ENCODE measurements around the gene KRT9. TPM values are rescaled to one million over a fixed set of nuclear protein-coding genes. Genes with fewer than 3 reads are reported as not detected.
"Not testable (repeated sequence)": the region's sequence is repeated elsewhere in the genome, so short reads cannot be mapped to it uniquely, and the experiment has no call there.

The KRT9 gene
- total and polyA plus RNA-seq, 2 of the 13 experiments (the other 11 are each of a cell fraction or from before 2014, with no cell fraction given): not detected

DNA sequence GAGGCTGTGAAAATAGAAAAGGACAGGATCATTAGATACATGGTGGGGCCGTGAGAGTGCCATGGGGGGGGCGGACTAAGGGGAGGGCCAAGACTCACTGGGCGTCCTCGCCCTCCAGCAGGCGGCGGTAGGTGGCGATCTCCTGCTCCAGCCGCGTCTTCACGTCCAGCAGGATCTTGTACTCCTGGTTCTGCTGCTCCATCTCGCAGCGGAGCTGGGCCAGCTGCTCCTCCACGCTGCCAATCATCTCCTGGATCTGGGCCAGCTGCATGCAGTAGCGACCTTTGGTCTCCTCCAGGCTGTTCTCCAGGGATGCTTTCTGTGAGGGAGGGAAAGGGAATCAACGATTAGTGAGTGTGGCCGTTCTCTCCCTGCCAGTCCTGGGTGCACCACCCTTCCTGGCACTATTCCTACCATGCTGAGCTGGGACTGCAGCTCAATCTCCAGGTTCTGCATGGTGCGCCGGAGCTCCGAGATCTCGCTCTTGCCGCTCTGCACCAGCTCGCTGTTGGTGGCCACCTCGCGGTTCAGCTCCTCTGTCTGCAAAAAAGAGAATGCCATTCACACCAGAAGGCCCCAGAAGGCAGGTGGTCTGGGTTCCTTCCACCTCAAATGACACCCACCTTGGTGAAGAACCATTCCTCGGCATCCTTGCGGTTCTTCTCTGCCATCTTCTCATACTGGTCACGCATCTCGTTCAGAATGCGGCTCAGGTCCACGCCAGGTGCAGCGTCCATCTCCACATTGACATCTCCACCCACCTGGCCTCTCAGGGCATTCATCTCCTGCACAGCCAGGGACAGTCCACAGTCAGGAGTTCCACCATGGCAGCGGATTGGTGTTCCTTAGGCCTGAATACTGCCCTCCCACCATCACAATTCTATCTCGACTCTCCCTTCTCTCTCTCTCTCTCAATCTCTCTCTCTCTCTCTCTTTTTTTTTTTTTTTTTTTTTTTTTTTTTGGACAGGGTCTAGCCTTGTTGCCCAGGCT, 11.6 kb upstream of the KRT9 start (continued):
- TF ChIP-seq, protein P1, sequence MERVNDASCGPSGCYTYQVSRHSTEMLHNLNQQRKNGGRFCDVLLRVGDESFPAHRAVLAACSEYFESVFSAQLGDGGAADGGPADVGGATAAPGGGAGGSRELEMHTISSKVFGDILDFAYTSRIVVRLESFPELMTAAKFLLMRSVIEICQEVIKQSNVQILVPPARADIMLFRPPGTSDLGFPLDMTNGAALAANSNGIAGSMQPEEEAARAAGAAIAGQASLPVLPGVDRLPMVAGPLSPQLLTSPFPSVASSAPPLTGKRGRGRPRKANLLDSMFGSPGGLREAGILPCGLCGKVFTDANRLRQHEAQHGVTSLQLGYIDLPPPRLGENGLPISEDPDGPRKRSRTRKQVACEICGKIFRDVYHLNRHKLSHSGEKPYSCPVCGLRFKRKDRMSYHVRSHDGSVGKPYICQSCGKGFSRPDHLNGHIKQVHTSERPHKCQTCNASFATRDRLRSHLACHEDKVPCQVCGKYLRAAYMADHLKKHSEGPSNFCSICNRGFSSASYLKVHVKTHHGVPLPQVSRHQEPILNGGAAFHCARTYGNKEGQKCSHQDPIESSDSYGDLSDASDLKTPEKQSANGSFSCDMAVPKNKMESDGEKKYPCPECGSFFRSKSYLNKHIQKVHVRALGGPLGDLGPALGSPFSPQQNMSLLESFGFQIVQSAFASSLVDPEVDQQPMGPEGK (CRISPR knock-in tag; IDR thresholded peaks at IDR 0.05): 0 out of 2 replicates have a peak, but pooled peaks have one; percentile 42
- TF ChIP-seq ZFY (CRISPR knock-in tag; IDR thresholded peaks at IDR 0.05): peak; percentile 16; the same call in 1 of the 2 replicates
- TF ChIP-seq DNMT3B (CRISPR knock-in tag; conservative IDR thresholded peaks at IDR 0.05): no peak
- TF ChIP-seq ZMYM2 (CRISPR knock-in tag; IDR thresholded peaks at IDR 0.05): no peak
- TF ChIP-seq, protein P2, sequence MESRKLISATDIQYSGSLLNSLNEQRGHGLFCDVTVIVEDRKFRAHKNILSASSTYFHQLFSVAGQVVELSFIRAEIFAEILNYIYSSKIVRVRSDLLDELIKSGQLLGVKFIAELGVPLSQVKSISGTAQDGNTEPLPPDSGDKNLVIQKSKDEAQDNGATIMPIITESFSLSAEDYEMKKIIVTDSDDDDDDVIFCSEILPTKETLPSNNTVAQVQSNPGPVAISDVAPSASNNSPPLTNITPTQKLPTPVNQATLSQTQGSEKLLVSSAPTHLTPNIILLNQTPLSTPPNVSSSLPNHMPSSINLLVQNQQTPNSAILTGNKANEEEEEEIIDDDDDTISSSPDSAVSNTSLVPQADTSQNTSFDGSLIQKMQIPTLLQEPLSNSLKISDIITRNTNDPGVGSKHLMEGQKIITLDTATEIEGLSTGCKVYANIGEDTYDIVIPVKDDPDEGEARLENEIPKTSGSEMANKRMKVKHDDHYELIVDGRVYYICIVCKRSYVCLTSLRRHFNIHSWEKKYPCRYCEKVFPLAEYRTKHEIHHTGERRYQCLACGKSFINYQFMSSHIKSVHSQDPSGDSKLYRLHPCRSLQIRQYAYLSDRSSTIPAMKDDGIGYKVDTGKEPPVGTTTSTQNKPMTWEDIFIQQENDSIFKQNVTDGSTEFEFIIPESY (CRISPR knock-in tag; IDR thresholded peaks at IDR 0.05): 0 out of 2 replicates have a peak, but pooled peaks have one; percentile 30
- TF ChIP-seq, protein P3, sequence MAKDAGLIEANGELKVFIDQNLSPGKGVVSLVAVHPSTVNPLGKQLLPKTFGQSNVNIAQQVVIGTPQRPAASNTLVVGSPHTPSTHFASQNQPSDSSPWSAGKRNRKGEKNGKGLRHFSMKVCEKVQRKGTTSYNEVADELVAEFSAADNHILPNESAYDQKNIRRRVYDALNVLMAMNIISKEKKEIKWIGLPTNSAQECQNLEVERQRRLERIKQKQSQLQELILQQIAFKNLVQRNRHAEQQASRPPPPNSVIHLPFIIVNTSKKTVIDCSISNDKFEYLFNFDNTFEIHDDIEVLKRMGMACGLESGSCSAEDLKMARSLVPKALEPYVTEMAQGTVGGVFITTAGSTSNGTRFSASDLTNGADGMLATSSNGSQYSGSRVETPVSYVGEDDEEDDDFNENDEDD (CRISPR knock-in tag; IDR thresholded peaks at IDR 0.05; ENCODE audit: borderline replicate concordance): no peak
- TF ChIP-seq PITX1 (CRISPR knock-in tag; IDR thresholded peaks at IDR 0.05): no peak
- TF ChIP-seq RARA (CRISPR knock-in tag; IDR thresholded peaks at IDR 0.05): no peak
- no peak for TF ChIP-seq ZNF552 (CRISPR knock-in tag; IDR thresholded peaks at IDR 0.05; ENCODE audit: borderline replicate concordance)
- no peak for TF ChIP-seq ZNF703 (CRISPR knock-in tag; IDR thresholded peaks at IDR 0.05; ENCODE audit: borderline replicate concordance)
- TF ChIP-seq ZNF460 (CRISPR knock-in tag; IDR thresholded peaks at IDR 0.05; ENCODE audit: borderline replicate concordance): no peak
- 0 out of 2 replicates have a peak, but pooled peaks have one; percentile 15 for TF ChIP-seq HNF4A (CRISPR knock-in tag; IDR thresholded peaks at IDR 0.05)

DNA sequence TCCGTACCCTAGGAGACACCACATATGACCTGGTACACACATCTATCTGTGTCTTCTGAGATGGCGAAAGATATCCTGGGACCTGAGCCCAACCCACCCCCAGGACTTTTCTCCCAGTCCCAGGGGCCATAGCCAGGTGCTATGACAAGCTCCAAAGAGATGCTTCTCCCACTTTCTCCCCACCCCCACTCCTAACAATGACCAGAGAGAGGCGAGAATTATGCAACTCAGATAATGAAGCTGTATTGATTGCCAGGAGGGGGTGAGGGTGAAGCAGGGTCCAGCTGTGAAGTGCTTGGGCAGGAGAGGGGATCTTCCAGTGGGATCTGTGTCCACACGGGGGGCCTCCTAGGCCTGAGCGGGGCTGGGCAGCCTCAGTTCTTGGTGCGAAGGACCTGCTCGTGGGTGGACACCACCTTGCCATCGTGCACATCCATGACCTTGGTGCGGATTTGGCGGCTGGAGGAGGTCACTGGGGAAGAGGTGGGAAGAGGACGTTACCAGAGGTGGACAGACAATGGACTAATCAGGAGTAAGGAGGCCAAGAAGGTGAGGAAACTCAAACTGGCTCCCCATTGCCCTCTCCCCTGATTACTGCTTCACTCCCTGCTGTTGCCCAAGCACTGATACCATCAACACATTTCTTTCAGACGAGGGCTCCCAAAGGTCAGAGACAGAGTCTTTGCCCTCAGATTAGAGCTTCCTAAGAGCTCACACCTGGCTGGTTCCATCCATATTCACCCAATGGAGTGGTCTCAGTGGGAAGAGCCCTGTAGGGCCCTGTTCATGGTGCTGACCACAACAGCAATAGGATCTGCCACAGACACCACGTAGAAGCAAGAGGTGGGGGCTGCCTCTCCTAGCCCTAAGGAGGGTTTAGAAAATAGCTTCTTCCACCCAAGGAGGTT, 10.5 kb upstream of the KRT9 start:
- DNase-seq (ENCODE audit: low spot score); H3K9ac ChIP-seq (ENCODE audit: insufficient read depth, low read depth, low read length); H3K4me1 ChIP-seq (ENCODE audit: insufficient read depth, low read length); H3K4me3 ChIP-seq (replicated peaks in 1 of 3; ENCODE audit: insufficient read depth in 1 of 3, low read depth in 2 of 3, low read length in 3 of 3); FAIRE-seq; BruUV-seq (replicated peaks); H3K27ac ChIP-seq (ENCODE audit: extremely low read length, insufficient read depth, low read length); CTCF ChIA-PET (ENCODE audit: low intra/inter-chr PET ratio, low total read pairs); in situ Hi-C loops (cut with HindIII; ENCODE audit: extremely low pct_ligation_motif_present, low pct_unique_long_range_greater_than_20kb); intact Hi-C loops (cut with micrococcal nuclease; ENCODE audit: unreplicated experiment); H3K79me2 ChIP-seq (ENCODE audit: insufficient read depth, low read length); POLR2A ChIA-PET; H3K9me3 ChIP-seq (ENCODE audit: low read length); H3K27me3 ChIP-seq (ENCODE audit: control insufficient read depth in 1 of 2, insufficient read depth in 2 of 2, low read length in 2 of 2); H2AFZ ChIP-seq (ENCODE audit: low read length); H3K4me2 ChIP-seq (ENCODE audit: low read depth, low read length); H4K20me1 ChIP-seq (ENCODE audit: insufficient read depth, low read length); H3K36me3 ChIP-seq (replicated peaks in 1 of 2; ENCODE audit: control insufficient read depth in 1 of 2, insufficient read depth in 2 of 2, low read length in 2 of 2); ATAC-seq: not testable (repeated sequence)
- 16% methylated on average over 13 of the region's 13 CpGs for WGBS (ENCODE audit: low lambda C conversion rate)

Data from HepG2 (cell line).